Measurements from ENCODE around the gene EML4.
"Not testable (repeated sequence)": the region's sequence is repeated elsewhere in the genome, so short reads cannot be mapped to it uniquely, and the experiment has no call there.

DNA sequence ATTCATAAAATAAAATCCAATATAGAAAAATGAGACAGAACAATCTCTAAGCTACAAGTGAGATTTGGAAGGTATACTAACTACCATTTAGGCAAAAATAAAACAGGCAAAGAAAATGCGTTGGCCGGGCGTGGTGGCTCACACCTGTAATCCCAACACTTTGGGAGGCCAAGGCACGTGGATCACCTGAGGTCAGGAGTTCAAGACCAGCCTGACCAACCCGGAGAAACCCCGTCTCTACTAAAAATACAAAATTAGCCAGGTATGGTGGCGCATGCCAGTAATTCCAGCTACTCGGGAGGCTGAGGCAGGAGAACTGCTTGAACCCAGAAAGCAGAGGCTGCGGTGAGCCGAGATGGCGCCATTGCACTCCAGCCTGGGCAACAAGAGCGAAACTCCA lies 178.4 kb downstream of the EML4 start:
- TF ChIP-seq, protein P1, sequence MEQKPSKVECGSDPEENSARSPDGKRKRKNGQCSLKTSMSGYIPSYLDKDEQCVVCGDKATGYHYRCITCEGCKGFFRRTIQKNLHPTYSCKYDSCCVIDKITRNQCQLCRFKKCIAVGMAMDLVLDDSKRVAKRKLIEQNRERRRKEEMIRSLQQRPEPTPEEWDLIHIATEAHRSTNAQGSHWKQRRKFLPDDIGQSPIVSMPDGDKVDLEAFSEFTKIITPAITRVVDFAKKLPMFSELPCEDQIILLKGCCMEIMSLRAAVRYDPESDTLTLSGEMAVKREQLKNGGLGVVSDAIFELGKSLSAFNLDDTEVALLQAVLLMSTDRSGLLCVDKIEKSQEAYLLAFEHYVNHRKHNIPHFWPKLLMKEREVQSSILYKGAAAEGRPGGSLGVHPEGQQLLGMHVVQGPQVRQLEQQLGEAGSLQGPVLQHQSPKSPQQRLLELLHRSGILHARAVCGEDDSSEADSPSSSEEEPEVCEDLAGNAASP (IDR thresholded peaks at IDR 0.05) = not testable (repeated sequence)
- TF ChIP-seq, protein P2, sequence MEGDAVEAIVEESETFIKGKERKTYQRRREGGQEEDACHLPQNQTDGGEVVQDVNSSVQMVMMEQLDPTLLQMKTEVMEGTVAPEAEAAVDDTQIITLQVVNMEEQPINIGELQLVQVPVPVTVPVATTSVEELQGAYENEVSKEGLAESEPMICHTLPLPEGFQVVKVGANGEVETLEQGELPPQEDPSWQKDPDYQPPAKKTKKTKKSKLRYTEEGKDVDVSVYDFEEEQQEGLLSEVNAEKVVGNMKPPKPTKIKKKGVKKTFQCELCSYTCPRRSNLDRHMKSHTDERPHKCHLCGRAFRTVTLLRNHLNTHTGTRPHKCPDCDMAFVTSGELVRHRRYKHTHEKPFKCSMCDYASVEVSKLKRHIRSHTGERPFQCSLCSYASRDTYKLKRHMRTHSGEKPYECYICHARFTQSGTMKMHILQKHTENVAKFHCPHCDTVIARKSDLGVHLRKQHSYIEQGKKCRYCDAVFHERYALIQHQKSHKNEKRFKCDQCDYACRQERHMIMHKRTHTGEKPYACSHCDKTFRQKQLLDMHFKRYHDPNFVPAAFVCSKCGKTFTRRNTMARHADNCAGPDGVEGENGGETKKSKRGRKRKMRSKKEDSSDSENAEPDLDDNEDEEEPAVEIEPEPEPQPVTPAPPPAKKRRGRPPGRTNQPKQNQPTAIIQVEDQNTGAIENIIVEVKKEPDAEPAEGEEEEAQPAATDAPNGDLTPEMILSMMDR (IDR thresholded peaks at IDR 0.05 in 2 of 3, conservative IDR thresholded peaks at IDR 0.05 in 1 of 3; ENCODE audit: insufficient read depth in 2 of 3, low read depth in 1 of 3, low read length in 3 of 3) = not testable (repeated sequence)
- not testable (repeated sequence) for TF ChIP-seq WHSC1 (IDR thresholded peaks at IDR 0.05; ENCODE audit: low read length); ELF1 (tag; IDR thresholded peaks at IDR 0.05); SIN3A (IDR thresholded peaks at IDR 0.05; ENCODE audit: borderline replicate concordance in 2 of 2, control insufficient read depth in 1 of 2, low read depth in 2 of 2, low read length in 2 of 2); POLR2G (IDR thresholded peaks at IDR 0.05; ENCODE audit: low read depth, low read length); ZNF232 (CRISPR knock-in tag; IDR thresholded peaks at IDR 0.05)
- TF ChIP-seq, protein P3, sequence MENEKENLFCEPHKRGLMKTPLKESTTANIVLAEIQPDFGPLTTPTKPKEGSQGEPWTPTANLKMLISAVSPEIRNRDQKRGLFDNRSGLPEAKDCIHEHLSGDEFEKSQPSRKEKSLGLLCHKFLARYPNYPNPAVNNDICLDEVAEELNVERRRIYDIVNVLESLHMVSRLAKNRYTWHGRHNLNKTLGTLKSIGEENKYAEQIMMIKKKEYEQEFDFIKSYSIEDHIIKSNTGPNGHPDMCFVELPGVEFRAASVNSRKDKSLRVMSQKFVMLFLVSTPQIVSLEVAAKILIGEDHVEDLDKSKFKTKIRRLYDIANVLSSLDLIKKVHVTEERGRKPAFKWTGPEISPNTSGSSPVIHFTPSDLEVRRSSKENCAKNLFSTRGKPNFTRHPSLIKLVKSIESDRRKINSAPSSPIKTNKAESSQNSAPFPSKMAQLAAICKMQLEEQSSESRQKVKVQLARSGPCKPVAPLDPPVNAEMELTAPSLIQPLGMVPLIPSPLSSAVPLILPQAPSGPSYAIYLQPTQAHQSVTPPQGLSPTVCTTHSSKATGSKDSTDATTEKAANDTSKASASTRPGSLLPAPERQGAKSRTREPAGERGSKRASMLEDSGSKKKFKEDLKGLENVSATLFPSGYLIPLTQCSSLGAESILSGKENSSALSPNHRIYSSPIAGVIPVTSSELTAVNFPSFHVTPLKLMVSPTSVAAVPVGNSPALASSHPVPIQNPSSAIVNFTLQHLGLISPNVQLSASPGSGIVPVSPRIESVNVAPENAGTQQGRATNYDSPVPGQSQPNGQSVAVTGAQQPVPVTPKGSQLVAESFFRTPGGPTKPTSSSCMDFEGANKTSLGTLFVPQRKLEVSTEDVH (IDR thresholded peaks at IDR 0.05; ENCODE audit: low read depth, partially characterized antibody) = not testable (repeated sequence)
